HL-60 (cell line): Measurements from ENCODE around the gene TGM2.

Source experiments
- CTCF ChIP-seq: IDR thresholded peaks from one replicate; pipeline ENCODE4 v1.5.1; 2011; ENCODE audit warnings: low read length, control low read depth, inconsistent platforms; ENCODE audit not compliant: insufficient read depth
- GABPA ChIP-seq: IDR thresholded peaks from 2 replicates; pipeline ENCODE4 v1.6.1; 2012; ENCODE audit warnings: low read depth
- POLR2AphosphoS5 ChIP-seq: IDR thresholded peaks from 2 replicates; pipeline ENCODE4 v1.6.1; 2012; ENCODE audit warnings: low read depth
- REST ChIP-seq: IDR thresholded peaks from 2 replicates; pipeline ENCODE4 v1.6.1; 2012; ENCODE audit warnings: low read depth; ENCODE audit not compliant: insufficient replicate concordance

- TF ChIP-seq CTCF: no peak
- TF ChIP-seq POLR2AphosphoS5: no peak
- TF ChIP-seq REST: no peak
- no peak for TF ChIP-seq GABPA
These were observed 75.0 kb downstream of the TGM2 start for GRCh38 chr20:38090061-38090460.
